ENCODE data around the gene ANAPC15.

ANAPC15 gene

GRCh38 chr11:72085621-72086351, 26.7 kb downstream of the ANAPC15 start:
- no peak overlapping the region for H3K4me3 ChIP-seq (ENCODE audit: low read depth, low read length)
- H2AFZ ChIP-seq (ENCODE audit: low read length, unreplicated experiment): no peak overlapping the region
- 0 out of 2 replicates have a peak, but pooled peaks cover 7% of the 10 kb centered on the region for H3K36me3 ChIP-seq (ENCODE audit: insufficient read depth, low read length)
- H3K4me1 ChIP-seq (ENCODE audit: control insufficient read depth, insufficient read depth, low read length, unreplicated experiment): peaks cover 5% of the 10 kb centered on the region
- no peak overlapping the region for H3K27ac ChIP-seq (ENCODE audit: low read depth, low read length)
- no peaks in the 10 kb centered on the region for H3K27me3 ChIP-seq (ENCODE audit: insufficient read depth, low read length)
- H3K79me2 ChIP-seq (ENCODE audit: control insufficient read depth, insufficient read depth, low read length, unreplicated experiment): no peaks in the 10 kb centered on the region

- Histone ChIP-seq H3K4me1 (ENCODE audit: control insufficient read depth, insufficient read depth, low read length, unreplicated experiment) (peaks cover 5% of the 10 kb centered on the region), H3K27me3 (ENCODE audit: insufficient read depth, low read length) (no peaks in the 10 kb centered on the region), H3K36me3 (ENCODE audit: insufficient read depth, low read length) (0 out of 2 replicates have a peak, but pooled peaks cover 6% of the 10 kb centered on the region), H3K79me2 (ENCODE audit: control insufficient read depth, insufficient read depth, low read length, unreplicated experiment) (peaks cover under 1% of the 10 kb centered on the region), H3K4me3 (ENCODE audit: low read depth, low read length) (no peak overlapping the region), H2AFZ (ENCODE audit: low read length, unreplicated experiment) (no peak overlapping the region), H3K27ac (ENCODE audit: low read depth, low read length) (no peak overlapping the region)
Measured at GRCh38 chr11:72084965-72085364, 27.5 kb downstream of the ANAPC15 start.

- Histone ChIP-seq H3K79me2 (ENCODE audit: control insufficient read depth, insufficient read depth, low read length, unreplicated experiment) (peaks cover 9% of the 10 kb centered on the region), H3K27ac (ENCODE audit: low read depth, low read length) (no peak overlapping the region), H3K27me3 (ENCODE audit: insufficient read depth, low read length) (no peaks in the 10 kb centered on the region), H3K4me3 (ENCODE audit: low read depth, low read length) (no peak overlapping the region), H3K36me3 (ENCODE audit: insufficient read depth, low read length) (0 out of 2 replicates have a peak, but pooled peaks cover 3% of the 10 kb centered on the region), H3K4me1 (ENCODE audit: control insufficient read depth, insufficient read depth, low read length, unreplicated experiment) (peaks cover 6% of the 10 kb centered on the region), H2AFZ (ENCODE audit: low read length, unreplicated experiment) (no peak overlapping the region)
Measured at GRCh38 chr11:72084076-72084475, 28.4 kb downstream of the ANAPC15 start.

- Histone ChIP-seq H2AFZ (ENCODE audit: low read length, unreplicated experiment) (no peak overlapping the region), H3K36me3 (ENCODE audit: insufficient read depth, low read length) (0 out of 2 replicates have a peak, but pooled peaks cover 3% of the 10 kb centered on the region), H3K4me3 (ENCODE audit: low read depth, low read length) (no peak overlapping the region), H3K27me3 (ENCODE audit: insufficient read depth, low read length) (no peaks in the 10 kb centered on the region), H3K4me1 (ENCODE audit: control insufficient read depth, insufficient read depth, low read length, unreplicated experiment) (peaks cover 12% of the 10 kb centered on the region), H3K79me2 (ENCODE audit: control insufficient read depth, insufficient read depth, low read length, unreplicated experiment) (peaks cover 16% of the 10 kb centered on the region), H3K27ac (ENCODE audit: low read depth, low read length) (no peak overlapping the region)
Measured at GRCh38 chr11:72083414-72083813, 29.1 kb downstream of the ANAPC15 start.

- Histone ChIP-seq H3K79me2 (ENCODE audit: control insufficient read depth, insufficient read depth, low read length, unreplicated experiment) (peaks cover 31% of the 10 kb centered on the region), H2AFZ (ENCODE audit: low read length, unreplicated experiment) (no peak overlapping the region), H3K4me1 (ENCODE audit: control insufficient read depth, insufficient read depth, low read length, unreplicated experiment) (peaks cover 18% of the 10 kb centered on the region), H3K4me3 (ENCODE audit: low read depth, low read length) (no peak overlapping the region), H3K36me3 (ENCODE audit: insufficient read depth, low read length) (0 out of 2 replicates have a peak, but pooled peaks cover 3% of the 10 kb centered on the region), H3K27ac (ENCODE audit: low read depth, low read length) (no peak overlapping the region), H3K27me3 (ENCODE audit: insufficient read depth, low read length) (no peaks in the 10 kb centered on the region)
Measured at GRCh38 chr11:72081821-72082453, 30.6 kb downstream of the ANAPC15 start.

- Histone ChIP-seq H3K79me2 (ENCODE audit: control insufficient read depth, insufficient read depth, low read length, unreplicated experiment) (peaks cover 38% of the 10 kb centered on the region), H3K27me3 (ENCODE audit: insufficient read depth, low read length) (no peaks in the 10 kb centered on the region), H2AFZ (ENCODE audit: low read length, unreplicated experiment) (peak overlapping the region; percentile 87), H3K4me3 (ENCODE audit: low read depth, low read length) (peak overlapping the region; percentile 75), H3K27ac (ENCODE audit: low read depth, low read length) (peak overlapping the region; percentile 86), H3K4me1 (ENCODE audit: control insufficient read depth, insufficient read depth, low read length, unreplicated experiment) (peaks cover 18% of the 10 kb centered on the region), H3K36me3 (ENCODE audit: insufficient read depth, low read length) (0 out of 2 replicates have a peak, but pooled peaks cover 3% of the 10 kb centered on the region)
Measured at GRCh38 chr11:72081184-72081644, 31.3 kb downstream of the ANAPC15 start.

GRCh38 chr11:72080326-72081183, 31.9 kb downstream of the ANAPC15 start, which contains the start of the genes LRRC51 and NUMA1:
Gene LRRC51, plus strand, starts transcription at chr11:72080850. Its CDS starts 8,234 bp downstream, at chr11:72089084.
Gene NUMA1, minus strand, starts transcription at chr11:72080542. Its CDS starts 44,599 bp downstream, at chr11:72035943.
- Histone ChIP-seq H3K27me3 (ENCODE audit: insufficient read depth, low read length) (no peaks in the 10 kb centered on the region), H3K4me1 (ENCODE audit: control insufficient read depth, insufficient read depth, low read length, unreplicated experiment) (peaks cover 18% of the 10 kb centered on the region), H2AFZ (ENCODE audit: low read length, unreplicated experiment) (peak within 1 kb of the TSS; percentile 87), H3K27ac (ENCODE audit: low read depth, low read length) (peak within 1 kb of the TSS; percentile 86), H3K79me2 (ENCODE audit: control insufficient read depth, insufficient read depth, low read length, unreplicated experiment) (peaks cover 42% of the 10 kb centered on the region), H3K4me3 (ENCODE audit: low read depth, low read length) (peak within 1 kb of the TSS; percentile 87), H3K36me3 (ENCODE audit: insufficient read depth, low read length) (0 out of 2 replicates have a peak, but pooled peaks cover 1% of the 10 kb centered on the region)

GRCh38 chr11:72079819-72080325, 32.6 kb downstream of the ANAPC15 start:
- Histone ChIP-seq H3K4me3 (ENCODE audit: low read depth, low read length) (peak overlapping the region; percentile 87), H3K27me3 (ENCODE audit: insufficient read depth, low read length) (no peaks in the 10 kb centered on the region), H2AFZ (ENCODE audit: low read length, unreplicated experiment) (peak overlapping the region; percentile 84), H3K27ac (ENCODE audit: low read depth, low read length) (peak overlapping the region; percentile 60), H3K79me2 (ENCODE audit: control insufficient read depth, insufficient read depth, low read length, unreplicated experiment) (peaks cover 48% of the 10 kb centered on the region), H3K36me3 (ENCODE audit: insufficient read depth, low read length) (no peaks in the 10 kb centered on the region), H3K4me1 (ENCODE audit: control insufficient read depth, insufficient read depth, low read length, unreplicated experiment) (peaks cover 18% of the 10 kb centered on the region)

- Histone ChIP-seq H3K79me2 (ENCODE audit: control insufficient read depth, insufficient read depth, low read length, unreplicated experiment) (peaks cover 59% of the 10 kb centered on the region), H3K4me1 (ENCODE audit: control insufficient read depth, insufficient read depth, low read length, unreplicated experiment) (peaks cover 18% of the 10 kb centered on the region), H3K4me3 (ENCODE audit: low read depth, low read length) (peak overlapping the region; percentile 87), H3K36me3 (ENCODE audit: insufficient read depth, low read length) (no peaks in the 10 kb centered on the region), H3K27ac (ENCODE audit: low read depth, low read length) (peak overlapping the region; percentile 28; the same call in 1 of the 2 replicates), H3K27me3 (ENCODE audit: insufficient read depth, low read length) (no peaks in the 10 kb centered on the region), H2AFZ (ENCODE audit: low read length, unreplicated experiment) (peak overlapping the region; percentile 31)
Measured at GRCh38 chr11:72078477-72078876, 34.0 kb downstream of the ANAPC15 start.

GRCh38 chr11:72075756-72076155, 36.7 kb downstream of the ANAPC15 start:
- H3K36me3 ChIP-seq (ENCODE audit: insufficient read depth, low read length): no peaks in the 10 kb centered on the region
- no peak overlapping the region for H2AFZ ChIP-seq (ENCODE audit: low read length, unreplicated experiment)
- H3K27me3 ChIP-seq (ENCODE audit: insufficient read depth, low read length): no peaks in the 10 kb centered on the region
- H3K27ac ChIP-seq (ENCODE audit: low read depth, low read length): no peak overlapping the region
- H3K4me1 ChIP-seq (ENCODE audit: control insufficient read depth, insufficient read depth, low read length, unreplicated experiment): peaks cover 32% of the 10 kb centered on the region
- H3K79me2 ChIP-seq (ENCODE audit: control insufficient read depth, insufficient read depth, low read length, unreplicated experiment): peaks cover 79% of the 10 kb centered on the region
- H3K4me3 ChIP-seq (ENCODE audit: low read depth, low read length): no peak overlapping the region
